HCT116 (cell line): ENCODE data around the gene NAPB. TPM values are rescaled to one million over a fixed set of nuclear protein-coding genes. Genes with fewer than 3 reads are reported as not detected.
A peak's percentile ranks its signal among the peaks of the same experiment; 100 is the strongest.

Source experiments
- ATAC-seq: fragments of 200-7000 bp; cut with Tn5 transposase; 2 replicates; pipeline ENCODE4 v1.9.1; 2020; ENCODE audit warnings: mild to moderate bottlenecking, moderate library complexity
- BruUV-seq: library from RNA; stranded (reverse); fragments of 400-500 nt; replicated peaks from 2 replicates; lab custom pipeline; 2021; lab: Mats Ljungman, UMichigan
- CTCF ChIA-PET: fragments of 300-600 bp; sonication (Branson Sonifier 250); formaldehyde crosslinking; loops from one replicate; lab custom pipeline; 2021; ENCODE audit warnings: antibody characterized with exemption; lab: Charles Lee
- POLR2A ChIA-PET: fragments of 300-600, 350-600 bp; sonication (Branson Sonifier 250); formaldehyde crosslinking; loops from one replicate; lab custom pipeline; 2021; ENCODE audit warnings: antibody characterized with exemption; lab: Charles Lee
- RAD21 ChIA-PET, 2 experiments: fragments of 300-600 bp; sonication (Branson Sonifier 250); formaldehyde crosslinking; loops; one replicate each; lab custom pipeline; 2023; ENCODE audit warnings: low total read pairs in 2 of 2; ENCODE audit not compliant: uncharacterized antibody in 2 of 2, unreplicated experiment in 2 of 2, low non-redundant PET in 1 of 2; lab: Charles Lee
- DNase-seq: peaks from one replicate; pipeline ENCODE4 v3.0.0-alpha.2; 2010; ENCODE audit warnings: low read depth, low spot score
- H2AFZ ChIP-seq: fragments of 200-600 bp; shearing (Covaris generic), sonication (generic); 2 replicates; pipeline ENCODE4 v1.6.1; 2017; ENCODE audit warnings: low read depth, mixed run types, mixed read lengths, antibody characterized with exemption, low read length; ENCODE audit not compliant: poor library complexity, severe bottlenecking
- H3K27ac ChIP-seq: 2 replicates; pipeline ENCODE4 v1.5.1; 2012; ENCODE audit warnings: low read depth, low read length
- H3K27me3 ChIP-seq: fragments of 200-600 bp; sonication (generic); 2 replicates; pipeline ENCODE4 v1.6.1; 2016; ENCODE audit warnings: mixed run types, low read length, mixed read lengths; ENCODE audit not compliant: insufficient read depth
- H3K36me3 ChIP-seq, 2 experiments: fragments of 200-500 bp in 1 of 2; fragments of 200-600 bp in 1 of 2; sonication (Bioruptor generic) in 1 of 2; sonication (generic) in 1 of 2; 2 replicates each; pipeline versions ENCODE4 v1.5.1 to v1.6.1; 2014 to 2016; ENCODE audit warnings: low read length in 2 of 2, inconsistent platforms in 1 of 2, mixed read lengths in 1 of 2, mixed run types in 1 of 2; ENCODE audit not compliant: insufficient read depth in 2 of 2, control insufficient read depth in 1 of 2
- H3K4me1 ChIP-seq, 2 experiments: fragments of 200-600 bp in 1 of 2; sonication (generic) in 1 of 2; 2 replicates each; pipeline versions ENCODE4 v1.5.1 to v1.6.1; 2012 to 2017; ENCODE audit warnings: low read length in 2 of 2, inconsistent platforms in 1 of 2, mild to moderate bottlenecking in 1 of 2, mixed read lengths in 1 of 2, mixed run types in 1 of 2, moderate library complexity in 1 of 2; ENCODE audit not compliant: insufficient read depth in 2 of 2, control insufficient read depth in 1 of 2
- H3K4me2 ChIP-seq: fragments of 200-600 bp; sonication (generic); 2 replicates; pipeline ENCODE4 v1.6.1; 2017; ENCODE audit warnings: mixed run types, low read length, mixed read lengths
- H3K4me3 ChIP-seq, 2 experiments: fragments of 200-600 bp in 1 of 2; sonication (generic) in 1 of 2; replicated peaks in 1 of 2; 2 replicates each; pipeline ENCODE4 v1.5.1; 2011 to 2016; ENCODE audit warnings: low read length in 2 of 2, control low read depth in 1 of 2, low read depth in 1 of 2, mild to moderate bottlenecking in 1 of 2, mixed read lengths in 1 of 2, mixed run types in 1 of 2
- H3K79me2 ChIP-seq: fragments of 200-600 bp; sonication (generic); 2 replicates; pipeline ENCODE4 v1.6.1; 2017; ENCODE audit warnings: mild to moderate bottlenecking, mixed run types, low read length, moderate library complexity, mixed read lengths; ENCODE audit not compliant: insufficient read depth
- H3K9ac ChIP-seq: fragments of 200-600 bp; sonication (generic); 2 replicates; pipeline ENCODE4 v1.6.1; 2016; ENCODE audit warnings: low read length, mixed read lengths
- H3K9me2 ChIP-seq: fragments of 200-600 bp; sonication (generic), shearing (Covaris generic); 2 replicates; pipeline ENCODE4 v1.6.1; 2017; ENCODE audit warnings: mixed run types, mild to moderate bottlenecking, moderate library complexity; ENCODE audit not compliant: insufficient read depth
- H3K9me3 ChIP-seq, 2 experiments: fragments of 200-500 bp in 1 of 2; fragments of 200-600 bp in 1 of 2; sonication (Bioruptor generic) in 1 of 2; sonication (generic) in 1 of 2; 2 replicates each; pipeline ENCODE4 v1.6.1; 2014 to 2017; ENCODE audit warnings: low read length in 2 of 2, mixed read lengths in 2 of 2, inconsistent platforms in 1 of 2, low read depth in 1 of 2, mild to moderate bottlenecking in 1 of 2, mixed run types in 1 of 2, moderate library complexity in 1 of 2; ENCODE audit not compliant: control insufficient read depth in 1 of 2, insufficient read depth in 1 of 2
- H4K20me1 ChIP-seq: fragments of 200-600 bp; sonication (generic), shearing (Covaris generic); 2 replicates; pipeline ENCODE4 v1.6.1; 2017; ENCODE audit warnings: mixed run types, mild to moderate bottlenecking, moderate library complexity; ENCODE audit not compliant: insufficient read depth
- ATF3 ChIP-seq: IDR thresholded peaks from 2 replicates; pipeline ENCODE4 v1.6.1; 2012
- CBX3 ChIP-seq: IDR thresholded peaks from 2 replicates; pipeline ENCODE4 v1.6.1; 2012; ENCODE audit warnings: low read depth
- CEBPB ChIP-seq: IDR thresholded peaks from 2 replicates; pipeline ENCODE4 v1.6.1; 2012; ENCODE audit warnings: low read depth
- CTCF ChIP-seq, 3 experiments: fragments of 200-600 bp in 1 of 3; sonication (generic) in 1 of 3; IDR thresholded peaks in 2 of 3; conservative IDR thresholded peaks in 1 of 3; 2 replicates each; pipeline ENCODE4 v1.5.1; 2012 to 2017; ENCODE audit warnings: low read depth in 2 of 3, low read length in 2 of 3, antibody characterized with exemption in 1 of 3, borderline replicate concordance in 1 of 3, control low read depth in 1 of 3, mild to moderate bottlenecking in 1 of 3, mixed read lengths in 1 of 3, mixed run types in 1 of 3, moderate library complexity in 1 of 3; ENCODE audit not compliant: insufficient read depth in 1 of 3
- ELF1 ChIP-seq: IDR thresholded peaks from 2 replicates; pipeline ENCODE4 v1.6.1; 2012; ENCODE audit warnings: low read depth, borderline replicate concordance
- EZH2phosphoT487 ChIP-seq: fragments of 200-600 bp; IDR thresholded peaks from 2 replicates; pipeline ENCODE4 v1.6.1; 2018; ENCODE audit warnings: antibody characterized with exemption, borderline replicate concordance
- FOSL1 ChIP-seq: IDR thresholded peaks from 2 replicates; pipeline ENCODE4 v1.6.1; 2012; ENCODE audit warnings: low read depth
- JUND ChIP-seq: IDR thresholded peaks from 2 replicates; pipeline ENCODE4 v1.6.1; 2012
- POLR2A ChIP-seq: IDR thresholded peaks from 2 replicates; pipeline ENCODE4 v1.7.0; 2011; ENCODE audit warnings: borderline replicate concordance; ENCODE audit not compliant: insufficient read depth, insufficient read length; ENCODE audit errors: extremely low read depth
- POLR2AphosphoS5 ChIP-seq: IDR thresholded peaks from 2 replicates; pipeline ENCODE4 v1.6.1; 2011; ENCODE audit warnings: mild to moderate bottlenecking, low read depth, low read length, moderate library complexity
- RAD21 ChIP-seq: IDR thresholded peaks from 2 replicates; pipeline ENCODE4 v1.6.1; 2012; ENCODE audit warnings: low read depth, mild to moderate bottlenecking
- REST ChIP-seq: IDR thresholded peaks from 2 replicates; pipeline ENCODE4 v1.6.1; 2012; ENCODE audit warnings: low read depth
- SP1 ChIP-seq: IDR thresholded peaks from 2 replicates; pipeline ENCODE4 v1.6.1; 2012; ENCODE audit warnings: low read depth
- SRF ChIP-seq: IDR thresholded peaks from 2 replicates; pipeline ENCODE4 v1.6.1; 2012; ENCODE audit warnings: low read depth
- TCF7L2 ChIP-seq: IDR thresholded peaks from 2 replicates; pipeline ENCODE4 v1.7.0; 2011; ENCODE audit warnings: borderline replicate concordance, inconsistent platforms; ENCODE audit not compliant: insufficient read depth, insufficient read length; ENCODE audit errors: extremely low read depth
- YY1 ChIP-seq: IDR thresholded peaks from 2 replicates; pipeline ENCODE4 v1.6.1; 2011; ENCODE audit warnings: low read length, low read depth, moderate library complexity, mild to moderate bottlenecking; ENCODE audit not compliant: insufficient replicate concordance; ENCODE audit errors: extremely low read depth
- ZBTB33 ChIP-seq: IDR thresholded peaks from 2 replicates; pipeline ENCODE4 v1.6.1; 2011; ENCODE audit warnings: mild to moderate bottlenecking, low read length, moderate library complexity; ENCODE audit not compliant: insufficient replicate concordance; ENCODE audit errors: extremely low read depth
- ZFX ChIP-seq: fragments of 450-650 bp; IDR thresholded peaks from 2 replicates; pipeline ENCODE4 v1.6.1; 2017
- ZNF274 ChIP-seq: fragments of 200-500 bp; sonication (Bioruptor generic); IDR thresholded peaks from 2 replicates; pipeline ENCODE4 v1.6.1; 2014; ENCODE audit warnings: mild to moderate bottlenecking, low read depth, low read length, inconsistent platforms
- intact Hi-C: fragments of 100-400 bp; cut with micrococcal nuclease; formaldehyde crosslinking; loops from 2 replicates; pipeline ENCODE4 v1.10.0; 2022
- total RNA-seq: library from RNA; stranded (reverse); gene quantifications from one replicate; pipeline ENCODE4 v1.2.1, GENCODE V29; 2021; ENCODE audit not compliant: unreplicated experiment
- TF ChIP-seq, protein P1 (sequence below): IDR thresholded peaks from 2 replicates; pipeline ENCODE4 v1.6.1; 2012

The NAPB gene
- total RNA-seq, 1 experiment from 2014 or later, result 7.9 TPM

DNA sequence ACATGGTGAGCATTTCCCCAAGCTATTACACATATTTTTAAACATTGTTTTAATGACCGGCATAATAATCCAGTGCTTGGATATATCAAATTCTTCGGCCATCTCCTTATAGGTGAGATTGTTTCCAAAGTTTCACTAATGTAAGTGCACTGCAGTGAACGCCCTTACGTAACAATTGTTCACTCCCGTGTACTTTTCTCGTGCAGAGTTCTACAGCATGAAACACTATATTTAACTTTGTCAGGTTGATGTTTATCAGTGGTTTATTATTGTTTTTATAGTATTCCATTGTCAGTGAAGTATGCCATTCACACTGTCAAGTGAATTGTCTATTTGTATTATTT lies 62.8 kb downstream of the NAPB start:
- intact Hi-C loops, result loop anchor here (1.0 to 10.0 kb wide), 2 partner anchors 8 to 214 kb away; partner anchors contain the start of gene NXT1
- peak overlapping the region; percentile 60 for H3K9ac ChIP-seq

More for the DNA sequence above, 62.8 kb downstream of the NAPB start:
- DNase-seq, result no peak
- Histone ChIP-seq H2AFZ (no peak overlapping the region), H3K27ac (peak overlapping the region; percentile 43), H3K4me1 (peaks cover 24 to 43% of the 10 kb centered on the region in 2 experiments), H3K4me2 (peak overlapping the region; percentile 96), H4K20me1 (no peaks in the 10 kb centered on the region), H3K4me3 (peak overlapping the region; percentile 16 to 49; a peak in 3 of 4 replicates), H3K79me2 (peaks cover 46% of the 10 kb centered on the region), H3K36me3 (peaks cover 7 to 22% of the 10 kb centered on the region in 2 experiments; a peak in 2 of 4 replicates), H3K9me2 (no peaks in the 10 kb centered on the region), H3K9me3 (no peaks in the 10 kb centered on the region), H3K27me3 (no peaks in the 10 kb centered on the region)
- ATAC-seq, result no peak
- POLR2A ChIA-PET, result interaction anchor here (1.0 to 3.0 kb wide), 3 partner anchors 8 to 63 kb away, joined by 4 to 24 read pairs (median 5); partner anchors contain the start of genes NAPB and NXT1
- no TSS peak for BruUV-seq
- TF ChIP-seq YY1 (no peak), ZNF274 (no peak), SP1 (no peak), FOSL1 (no peak), POLR2AphosphoS5 (no peak), ATF3 (no peak), SRF (no peak), POLR2A (no peak), CEBPB (no peak), ZBTB33 (no peak), JUND (no peak), CBX3 (no peak; the same call in 1 of the 2 replicates), REST (no peak), EZH2phosphoT487 (no peak), RAD21 (no peak), ELF1 (no peak), ZFX (no peak), TCF7L2 (no peak), CTCF (IDR thresholded peaks at IDR 0.05 in 2 of 3, conservative IDR thresholded peaks at IDR 0.05 in 1 of 3; ENCODE audit: borderline replicate concordance in 1 of 3, insufficient read depth in 1 of 3, low read depth in 2 of 3, low read length in 2 of 3) (no peak)
- TF ChIP-seq, protein P1, sequence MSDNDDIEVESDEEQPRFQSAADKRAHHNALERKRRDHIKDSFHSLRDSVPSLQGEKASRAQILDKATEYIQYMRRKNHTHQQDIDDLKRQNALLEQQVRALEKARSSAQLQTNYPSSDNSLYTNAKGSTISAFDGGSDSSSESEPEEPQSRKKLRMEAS, result no peak
- RAD21 ChIA-PET, result no interaction called here
- CTCF ChIA-PET, result interaction anchor here (1.0 to 1.5 kb wide), 3 partner anchors 9 to 307 kb away, joined by 3 to 7 read pairs (median 4); partner anchors contain the start of gene NAPB
